GM19452 (cell line): Measurements from ENCODE around the gene NOVA2.
"Not testable (repeated sequence)": the region's sequence is repeated elsewhere in the genome, so short reads cannot be mapped to it uniquely, and the experiment has no call there.

Experiments used
- ATAC-seq: cut with Tn5 transposase; IDR thresholded peaks from one replicate; pipeline ENCODE4 v1.9.1; 2021; ENCODE audit not compliant: unreplicated experiment

The NOVA2 gene

GRCh38 chr19:45899253-45899652 is 74.4 kb downstream of the NOVA2 start:
- no peak for ATAC-seq

- ATAC-seq, result no peak
These were observed 76.3 kb downstream of the NOVA2 start for GRCh38 chr19:45897261-45897812.

- ATAC-seq, result not testable (repeated sequence)
These were observed 77.6 kb downstream of the NOVA2 start for GRCh38 chr19:45895983-45896599.

GRCh38 chr19:45895519-45895972 is 78.1 kb downstream of the NOVA2 start:
- ATAC-seq, result no peak

GRCh38 chr19:45890877-45891276 is 82.8 kb downstream of the NOVA2 start:
- ATAC-seq, result no peak

GRCh38 chr19:45889210-45889885 is 84.3 kb downstream of the NOVA2 start:
- ATAC-seq, result no peak

GRCh38 chr19:45887200-45887710 is 86.4 kb downstream of the NOVA2 start:
- no peak for ATAC-seq

- ATAC-seq, result peak; percentile 43
These were observed 87.1 kb downstream of the NOVA2 start for GRCh38 chr19:45886427-45887199.

- peak; percentile 57 for ATAC-seq
These were observed 87.9 kb downstream of the NOVA2 start, which contains the start of gene IRF2BP1 for GRCh38 chr19:45885556-45886426. TSS of gene IRF2BP1 (minus strand) at chr19:45886141. CDS start at chr19:45885774, 367 bp downstream.

GRCh38 chr19:45884682-45885555 is 88.7 kb downstream of the NOVA2 start:
- no peak for ATAC-seq

- ATAC-seq, result no peak
These were observed 89.6 kb downstream of the NOVA2 start for GRCh38 chr19:45883881-45884681.
